ENCODE results near the gene AOAH.

Gene AOAH

DNA sequence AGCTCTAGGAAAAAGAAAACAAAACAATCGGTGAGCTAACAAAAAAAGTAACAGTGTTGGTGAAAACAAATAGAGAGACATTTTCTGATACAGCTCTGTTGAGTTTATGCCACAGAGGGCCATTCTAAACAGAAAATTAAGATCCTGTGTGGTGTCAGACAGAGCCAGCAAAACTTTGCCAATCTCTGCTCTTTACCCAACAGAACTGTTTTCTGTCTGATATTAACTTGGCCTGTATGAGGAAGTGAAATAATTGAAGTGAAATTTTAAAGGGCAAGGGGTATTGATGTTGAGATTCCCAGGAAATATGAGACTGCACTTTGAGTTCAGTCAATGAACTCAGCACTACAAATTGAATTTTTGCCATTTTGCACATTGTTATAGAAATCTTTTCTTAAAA is 101.0 kb downstream of the AOAH start:
- no peak for TF ChIP-seq JUND (IDR thresholded peaks at IDR 0.05; ENCODE audit: low read depth)
- no peak for DNase-seq (ENCODE audit: low read depth in 1 of 2, low spot score in 1 of 2)
- in situ Hi-C loops (cut with HindIII; ENCODE audit: low pct_unique_long_range_greater_than_20kb, low sequenced_read_pairs) = no loop called here

DNA sequence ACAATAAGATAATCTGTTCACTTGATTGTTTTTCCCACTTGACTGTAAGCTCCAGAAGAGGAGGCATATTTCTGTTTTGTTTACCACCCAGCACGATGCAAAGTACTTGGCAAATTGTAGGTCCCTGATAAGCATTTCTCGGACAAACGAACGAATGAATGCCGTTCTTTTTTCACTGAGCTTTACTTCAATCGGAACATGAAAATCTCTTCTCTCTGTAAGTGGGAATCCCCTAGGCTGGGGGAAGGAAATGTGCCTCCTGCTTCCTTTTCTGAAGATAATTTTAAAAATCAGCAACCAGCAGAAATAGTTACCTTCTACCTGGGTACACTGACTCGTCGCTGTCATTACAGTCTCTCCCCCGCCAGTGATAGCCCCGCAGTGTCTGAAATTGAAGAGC is 102.9 kb downstream of the AOAH start:
- TF ChIP-seq JUND (IDR thresholded peaks at IDR 0.05; ENCODE audit: low read depth) = no peak
- in situ Hi-C loops (cut with HindIII; ENCODE audit: low pct_unique_long_range_greater_than_20kb, low sequenced_read_pairs) = no loop called here
- no peak for DNase-seq (ENCODE audit: low read depth in 1 of 2, low spot score in 1 of 2)

DNA sequence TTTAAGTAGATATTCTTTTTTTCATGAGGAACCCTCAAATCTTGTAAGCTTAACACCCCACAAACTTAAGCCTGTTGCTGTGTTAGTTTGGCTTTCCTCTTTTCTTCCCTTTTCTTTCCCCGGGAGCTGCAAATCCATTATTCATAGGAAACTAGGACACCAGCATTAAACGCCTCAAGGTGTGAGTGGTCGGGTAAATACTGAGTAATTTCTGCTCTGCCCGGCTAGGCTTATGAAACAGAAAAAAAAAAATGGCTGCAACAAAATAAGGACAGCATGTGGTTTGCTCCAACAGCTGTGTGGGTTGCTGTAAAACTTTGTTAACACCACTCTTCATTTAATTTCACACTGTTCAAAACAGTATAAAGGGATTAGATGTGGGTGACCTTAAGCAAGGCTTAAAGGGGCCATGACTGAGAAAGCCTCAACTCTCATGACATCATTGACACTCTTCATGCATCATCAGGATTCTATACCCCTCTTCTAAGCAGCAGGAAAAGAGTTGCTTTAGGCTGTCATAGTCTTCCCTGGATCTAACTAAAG is 104.1 kb downstream of the AOAH start:
- TF ChIP-seq JUND (IDR thresholded peaks at IDR 0.05; ENCODE audit: low read depth) = no peak
- in situ Hi-C loops (cut with HindIII; ENCODE audit: low pct_unique_long_range_greater_than_20kb, low sequenced_read_pairs) = no loop called here
- DNase-seq (ENCODE audit: low read depth in 1 of 2, low spot score in 1 of 2) = no peak

DNA sequence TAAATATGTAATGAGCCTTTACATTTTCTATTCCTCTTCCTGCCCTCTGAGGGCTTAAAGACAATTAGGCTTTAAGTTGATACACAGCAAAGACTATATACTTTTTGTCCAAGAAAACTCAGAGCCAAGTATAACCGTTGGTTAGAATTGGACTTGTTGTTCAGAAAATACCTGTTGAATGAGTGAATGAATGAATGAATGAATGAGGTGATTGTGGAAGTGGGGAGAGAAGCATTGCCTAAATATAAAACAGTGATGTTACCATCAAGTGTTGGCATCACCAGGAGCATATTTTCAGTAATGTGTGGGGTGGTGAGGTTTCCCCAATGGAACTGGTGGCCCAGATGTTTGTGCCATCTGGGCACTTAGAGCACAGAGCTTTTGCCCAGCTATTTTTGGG is 106.9 kb downstream of the AOAH start:
- in situ Hi-C loops (cut with HindIII; ENCODE audit: low pct_unique_long_range_greater_than_20kb, low sequenced_read_pairs) = no loop called here
- TF ChIP-seq JUND (IDR thresholded peaks at IDR 0.05; ENCODE audit: low read depth) = no peak
- DNase-seq (ENCODE audit: low read depth in 1 of 2, low spot score in 1 of 2) = no peak

DNA sequence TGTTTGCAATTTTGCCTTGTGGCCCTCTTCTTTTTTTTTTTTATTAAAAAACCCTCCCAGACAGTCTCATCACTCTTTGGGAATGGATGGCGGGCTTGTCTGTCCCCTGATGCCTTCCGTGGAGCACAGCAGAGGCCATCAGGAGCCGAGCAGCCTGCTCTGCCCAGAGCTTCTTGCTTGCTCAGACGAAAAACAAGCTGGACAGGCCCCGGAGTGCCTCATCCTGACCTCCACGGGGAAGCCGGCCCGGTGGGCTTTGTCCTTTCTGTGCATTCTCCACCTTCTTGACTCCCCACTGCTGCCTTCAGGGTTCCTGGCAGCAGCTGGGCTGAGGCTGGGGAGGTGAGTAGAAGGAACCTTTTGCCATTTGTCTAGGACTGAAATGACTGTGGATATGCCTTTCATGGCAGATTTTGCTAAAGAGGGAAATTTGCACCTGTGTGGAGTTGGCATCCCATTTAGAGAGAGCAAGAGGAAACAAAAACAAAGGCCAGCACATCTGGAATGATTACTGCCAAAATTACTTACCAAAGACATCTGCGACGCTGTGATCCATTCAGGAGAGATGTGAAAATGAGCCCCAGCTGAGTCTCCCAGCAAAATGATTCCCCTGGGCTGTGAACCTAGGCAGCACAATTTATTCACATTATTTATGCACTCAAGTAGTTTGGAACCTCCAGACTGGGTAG is 108.3 kb downstream of the AOAH start:
- no peak for TF ChIP-seq JUND (IDR thresholded peaks at IDR 0.05; ENCODE audit: low read depth)

DNA sequence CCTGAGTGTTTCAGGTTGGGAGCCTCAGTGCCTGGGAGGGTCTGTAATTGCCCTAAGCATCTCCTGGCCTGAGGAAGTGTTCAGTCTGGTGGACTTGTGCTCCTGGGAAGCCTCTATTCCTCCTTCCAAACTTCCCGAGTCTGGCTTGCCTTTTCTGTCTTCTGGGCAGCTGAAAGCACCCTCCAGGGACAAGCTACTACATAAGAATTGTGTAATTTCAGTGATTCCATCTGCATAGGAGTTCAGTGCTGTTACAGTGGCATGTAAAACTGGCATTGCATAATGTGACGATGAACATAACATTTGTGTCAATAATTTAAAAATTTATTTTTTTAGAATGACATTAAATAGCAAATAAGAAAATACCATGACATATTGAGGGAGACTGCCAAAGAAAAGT is 109.3 kb downstream of the AOAH start:
- no peak for TF ChIP-seq JUND (IDR thresholded peaks at IDR 0.05; ENCODE audit: low read depth)
- in situ Hi-C loops (cut with HindIII; ENCODE audit: low pct_unique_long_range_greater_than_20kb, low sequenced_read_pairs) = no loop called here
- DNase-seq (ENCODE audit: low read depth in 1 of 2, low spot score in 1 of 2) = no peak

More for the DNA sequence above, 108.3 kb downstream of the AOAH start:
- in situ Hi-C loops (cut with HindIII; ENCODE audit: low pct_unique_long_range_greater_than_20kb, low sequenced_read_pairs) = no loop called here
- DNase-seq (ENCODE audit: low read depth in 1 of 2, low spot score in 1 of 2) = no peak

DNA sequence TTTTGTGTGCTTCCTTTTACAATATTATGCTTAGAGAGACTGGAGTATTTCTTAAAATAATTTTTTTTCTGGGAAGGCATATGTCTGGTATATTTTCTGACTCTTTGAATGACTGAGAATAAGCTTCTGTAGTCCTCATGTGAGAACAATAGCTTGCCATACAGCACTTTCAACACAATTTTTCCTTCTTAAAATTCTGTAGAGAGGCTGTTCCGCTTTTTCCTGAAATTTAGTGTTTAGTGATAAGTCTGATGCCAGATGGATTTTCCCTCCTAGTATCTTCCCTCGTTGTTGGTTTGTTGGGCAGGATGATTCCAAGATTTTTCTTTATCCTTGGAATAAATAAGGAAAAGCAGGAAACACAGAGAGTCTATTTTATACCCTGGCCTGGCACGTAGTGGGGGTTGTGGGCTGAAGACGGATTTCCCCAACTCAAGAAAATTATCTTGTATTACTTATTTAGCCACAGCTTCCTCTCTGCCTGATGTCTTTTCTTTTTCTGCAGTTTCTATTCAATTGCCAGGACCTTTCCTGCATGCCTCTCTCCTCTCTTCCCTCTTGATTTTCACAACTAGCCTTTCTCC is 111.2 kb downstream of the AOAH start:
- no peak for DNase-seq (ENCODE audit: low read depth in 1 of 2, low spot score in 1 of 2)
- in situ Hi-C loops (cut with HindIII; ENCODE audit: low pct_unique_long_range_greater_than_20kb, low sequenced_read_pairs) = no loop called here
- TF ChIP-seq JUND (IDR thresholded peaks at IDR 0.05; ENCODE audit: low read depth) = no peak

DNA sequence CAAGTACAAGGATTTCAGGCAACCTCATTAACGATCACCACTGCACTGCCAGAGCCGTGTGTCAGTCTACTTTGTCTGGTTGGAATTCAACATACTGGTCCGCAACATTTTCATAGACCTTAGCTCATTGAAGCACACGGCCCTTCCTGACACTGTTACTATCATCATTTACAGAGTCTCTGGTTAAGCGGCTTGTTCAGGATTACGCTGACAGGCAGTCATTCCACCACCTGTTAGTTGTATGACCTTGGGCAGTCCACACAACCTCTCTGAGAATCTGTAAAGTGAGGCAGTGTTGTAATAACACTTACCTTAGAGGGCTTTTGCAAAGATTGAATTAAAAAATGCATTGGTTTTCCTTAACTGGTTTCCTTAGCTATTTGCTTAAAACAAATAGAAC is 112.6 kb downstream of the AOAH start:
- in situ Hi-C loops (cut with HindIII; ENCODE audit: low pct_unique_long_range_greater_than_20kb, low sequenced_read_pairs) = no loop called here
- TF ChIP-seq JUND (IDR thresholded peaks at IDR 0.05; ENCODE audit: low read depth) = no peak
- no peak for DNase-seq (ENCODE audit: low read depth in 1 of 2, low spot score in 1 of 2)

DNA sequence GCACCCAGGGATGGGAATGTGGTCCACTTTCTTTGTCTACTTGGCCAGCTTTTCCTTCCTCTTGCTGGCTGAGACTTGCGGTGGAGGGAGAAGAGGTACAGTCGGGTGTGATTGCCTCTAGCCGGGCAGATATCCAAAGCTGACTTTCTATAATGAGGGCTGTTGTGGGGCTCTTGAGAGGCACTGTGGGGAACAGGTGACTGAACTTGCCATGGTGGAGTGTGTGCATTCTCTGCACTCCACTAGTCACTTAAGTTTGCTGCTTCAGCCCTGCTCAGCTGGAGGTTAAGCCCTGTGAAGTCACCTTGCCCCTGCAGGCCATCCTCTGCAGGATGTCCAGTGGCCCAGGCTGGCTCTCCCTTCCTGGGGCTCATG is 116.6 kb downstream of the AOAH start:
- in situ Hi-C loops (cut with HindIII; ENCODE audit: low pct_unique_long_range_greater_than_20kb, low sequenced_read_pairs) = no loop called here
- no peak for DNase-seq (ENCODE audit: low read depth in 1 of 2, low spot score in 1 of 2)
- no peak for TF ChIP-seq JUND (IDR thresholded peaks at IDR 0.05; ENCODE audit: low read depth)

DNA sequence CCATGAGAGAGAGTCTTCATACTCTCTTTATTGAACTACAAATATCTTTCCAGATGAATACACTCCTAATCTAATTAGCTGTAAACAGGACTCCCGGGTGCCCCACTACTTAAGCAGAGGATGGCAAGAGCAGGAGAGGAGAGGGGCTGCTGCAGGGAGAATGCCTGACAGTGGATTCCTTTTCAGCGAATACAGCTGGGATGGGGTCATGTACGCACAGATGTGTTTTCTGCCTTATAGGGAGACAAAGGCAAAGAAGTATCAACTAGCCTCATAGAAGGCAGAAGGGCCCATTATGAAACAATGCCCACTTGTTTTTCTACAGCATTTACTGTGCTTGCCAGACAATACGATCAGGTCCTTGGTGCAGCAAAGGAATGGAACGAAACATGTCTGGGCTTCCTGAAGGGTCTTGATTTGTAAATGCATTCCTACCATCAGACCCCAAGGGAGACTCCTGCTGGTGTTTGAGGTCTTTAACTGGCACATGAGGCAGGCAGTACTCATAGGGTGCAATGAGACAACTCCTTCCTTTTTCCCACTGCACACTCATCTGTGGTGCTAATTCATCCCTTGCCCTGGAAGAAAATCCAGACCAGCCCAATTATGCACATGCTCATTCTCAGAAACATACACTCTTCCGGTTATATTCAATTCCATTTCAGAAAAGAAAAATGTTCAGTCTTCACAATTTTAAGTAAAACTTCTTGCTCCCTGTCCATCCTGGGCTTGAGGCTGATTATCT is 117.1 kb downstream of the AOAH start:
- no peak for TF ChIP-seq JUND (IDR thresholded peaks at IDR 0.05; ENCODE audit: low read depth)
- in situ Hi-C loops (cut with HindIII; ENCODE audit: low pct_unique_long_range_greater_than_20kb, low sequenced_read_pairs) = no loop called here
- DNase-seq (ENCODE audit: low read depth in 1 of 2, low spot score in 1 of 2) = no peak

DNA sequence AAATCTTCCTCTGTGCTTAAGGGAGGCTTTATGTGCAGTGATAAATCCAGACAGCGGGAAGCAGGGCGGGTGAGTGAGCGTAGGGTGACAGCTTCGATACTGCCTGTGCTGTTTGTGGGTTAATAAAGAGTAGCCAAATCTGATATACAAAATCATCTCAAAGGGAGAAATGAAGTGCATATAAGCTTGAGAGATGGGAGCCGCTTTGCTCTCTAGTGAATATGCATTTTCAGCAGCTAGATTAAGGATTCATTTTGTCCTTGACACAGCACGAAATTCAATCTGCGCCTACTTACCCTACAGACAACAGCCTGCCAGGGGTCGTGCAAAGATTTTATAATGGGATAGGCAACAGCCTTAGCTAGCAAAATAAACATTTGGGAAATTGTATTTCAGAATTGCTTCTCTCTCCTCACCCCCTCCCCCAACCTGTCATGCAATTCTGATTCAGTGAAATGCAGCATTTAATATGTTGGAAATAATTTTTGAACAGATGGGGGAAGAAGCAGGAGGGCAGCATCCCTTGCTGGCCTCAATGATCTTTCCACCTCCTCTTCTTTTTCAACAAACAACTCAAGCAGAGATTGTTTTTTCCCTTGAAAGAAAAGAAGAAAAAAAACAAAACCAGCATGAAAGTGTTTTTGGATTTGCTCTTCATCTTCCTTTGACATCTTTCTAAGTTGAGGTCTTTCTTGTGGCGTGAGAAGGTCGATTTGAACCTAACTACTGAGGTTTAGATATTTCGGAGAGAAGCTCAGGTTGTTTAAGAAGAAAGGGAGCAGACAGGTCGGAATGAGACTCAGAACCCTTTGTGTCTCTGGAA is 117.9 kb downstream of the AOAH start:
- DNase-seq (ENCODE audit: low read depth in 1 of 2, low spot score in 1 of 2) = no peak
- TF ChIP-seq JUND (IDR thresholded peaks at IDR 0.05; ENCODE audit: low read depth) = no peak
- in situ Hi-C loops (cut with HindIII; ENCODE audit: low pct_unique_long_range_greater_than_20kb, low sequenced_read_pairs) = no loop called here

DNA sequence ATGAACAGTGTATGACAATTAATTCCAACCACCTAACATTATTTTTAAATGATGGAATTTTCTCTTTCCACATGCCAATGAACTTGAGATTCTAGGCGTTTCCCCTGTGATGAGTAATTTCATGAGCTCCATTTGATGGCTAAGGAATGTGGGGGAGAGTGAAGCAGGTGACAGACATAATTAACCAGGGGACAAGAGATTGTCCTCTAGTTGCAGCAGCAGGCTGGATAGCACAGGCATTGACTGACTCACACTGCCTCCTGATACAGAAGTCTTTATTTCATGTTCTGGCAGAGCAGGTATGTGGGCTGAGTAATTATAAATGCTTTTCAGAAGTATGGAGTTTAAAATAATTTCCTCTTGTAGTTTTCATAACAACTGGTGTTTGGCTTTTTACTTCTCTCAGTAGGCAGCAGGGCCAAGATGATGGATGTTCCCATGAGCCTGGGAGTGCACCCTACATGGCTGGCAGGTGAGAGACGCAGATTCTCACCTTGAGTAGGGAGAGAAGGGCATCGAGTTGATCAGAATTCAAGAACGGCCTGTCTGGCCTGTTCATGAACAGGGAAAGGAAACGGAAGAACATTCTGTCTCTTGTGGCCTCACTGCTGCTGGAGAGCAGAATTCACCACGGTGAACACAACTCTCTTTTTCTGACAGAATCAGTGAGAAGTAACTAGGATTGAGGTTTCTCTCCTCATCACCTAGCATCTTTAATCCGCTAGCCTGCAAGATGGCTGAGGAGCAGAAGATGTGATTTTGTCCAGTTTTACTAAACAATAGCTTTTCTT is 118.8 kb downstream of the AOAH start:
- in situ Hi-C loops (cut with HindIII; ENCODE audit: low pct_unique_long_range_greater_than_20kb, low sequenced_read_pairs) = no loop called here
- no peak for TF ChIP-seq JUND (IDR thresholded peaks at IDR 0.05; ENCODE audit: low read depth)
- DNase-seq (ENCODE audit: low read depth in 1 of 2, low spot score in 1 of 2) = no peak
